Neural progenitor cell (in vitro differentiated cells): ENCODE measurements around the gene ADRA2C. TPM values are rescaled to one million over a fixed set of nuclear protein-coding genes. Genes with fewer than 3 reads are reported as not detected.

Source experiments
- DNase-seq: peaks from one replicate; pipeline ENCODE4 v3.0.0-alpha.2; 2016; ENCODE audit warnings: low spot score
- H2AFZ ChIP-seq: fragments of 200-600 bp; sonication (generic); replicated peaks from 2 replicates; pipeline ENCODE4 v1.6.1; 2016; ENCODE audit warnings: antibody characterized with exemption
- H3F3A ChIP-seq: fragments of 200-600 bp; sonication (generic); 2 replicates; pipeline ENCODE4 v1.6.1; 2016; ENCODE audit warnings: antibody characterized with exemption, low read depth
- H3K27ac ChIP-seq: fragments of 200-600 bp; sonication (generic); 2 replicates; pipeline ENCODE4 v1.5.1; 2016; ENCODE audit warnings: mild to moderate bottlenecking
- H3K27me3 ChIP-seq: fragments of 200-600 bp; sonication (generic); 2 replicates; pipeline ENCODE4 v1.6.1; 2016; ENCODE audit warnings: mild to moderate bottlenecking, moderate library complexity
- H3K36me3 ChIP-seq: fragments of 200-600 bp; sonication (generic); 2 replicates; pipeline ENCODE4 v1.5.1; 2016
- H3K4me1 ChIP-seq: fragments of 200-600 bp; sonication (generic); 2 replicates; pipeline ENCODE4 v1.6.1; 2016; ENCODE audit warnings: mixed run types
- H3K4me2 ChIP-seq: fragments of 200-600 bp; sonication (generic); 2 replicates; pipeline ENCODE4 v1.6.1; 2016
- H3K4me3 ChIP-seq: fragments of 200-600 bp; sonication (generic); 2 replicates; pipeline ENCODE4 v1.5.1; 2016
- H3K79me2 ChIP-seq: fragments of 200-600 bp; sonication (generic); 2 replicates; pipeline ENCODE4 v1.6.1; 2016; ENCODE audit warnings: low read depth
- H3K9ac ChIP-seq: fragments of 200-600 bp; sonication (generic); 2 replicates; pipeline ENCODE4 v1.6.1; 2016
- H3K9me3 ChIP-seq: fragments of 200-600 bp; sonication (generic); 2 replicates; pipeline ENCODE4 v1.5.1; 2016; ENCODE audit warnings: low read depth
- H4K20me1 ChIP-seq: fragments of 200-600 bp; sonication (generic); 2 replicates; pipeline ENCODE4 v1.6.1; 2016; ENCODE audit warnings: low read depth
- H3K27ac Mint-ChIP-seq: 3 replicates; pipeline ENCODE4 v1.8.0; 2021; ENCODE audit warnings: mixed read lengths
- H3K27me3 Mint-ChIP-seq: 2 replicates; pipeline ENCODE4 v1.8.0; 2022; ENCODE audit warnings: low read depth, mild to moderate bottlenecking, inconsistent platforms, moderate library complexity, mixed read lengths; ENCODE audit not compliant: insufficient read depth
- H3K36me3 Mint-ChIP-seq: 3 replicates; pipeline ENCODE4 v1.8.0; 2021; ENCODE audit warnings: mixed read lengths
- H3K4me1 Mint-ChIP-seq: 3 replicates; pipeline ENCODE4 v1.8.0; 2021; ENCODE audit warnings: mixed read lengths
- H3K4me3 Mint-ChIP-seq: 3 replicates; pipeline ENCODE4 v1.8.0; 2021; ENCODE audit warnings: mild to moderate bottlenecking, moderate library complexity, mixed read lengths
- H3K9me3 Mint-ChIP-seq: 3 replicates; pipeline ENCODE4 v1.8.0; 2020; ENCODE audit warnings: mixed read lengths
- EZH2 ChIP-seq: fragments of 200-600 bp; sonication (generic); IDR thresholded peaks from 2 replicates; pipeline ENCODE4 v1.6.1; 2017; ENCODE audit warnings: antibody characterized with exemption, mild to moderate bottlenecking, moderate library complexity
- EZH2phosphoT487 ChIP-seq: fragments of 200-600 bp; sonication (generic); IDR thresholded peaks from 2 replicates; pipeline ENCODE4 v1.6.1; 2017; ENCODE audit warnings: antibody characterized with exemption
- total RNA-seq: library from RNA; depleted of rRNA; stranded (reverse); fragments of >200 nt; gene quantifications from 2 replicates; pipeline ENCODE4 v1.2.3, GENCODE V29; 2015; ENCODE audit warnings: low replicate concordance
- TF ChIP-seq, protein P1 (sequence below): fragments of 200-600 bp; sonication (generic); IDR thresholded peaks from 2 replicates; pipeline ENCODE4 v1.5.1; 2017; ENCODE audit warnings: antibody characterized with exemption, mild to moderate bottlenecking

Gene ADRA2C
- total RNA-seq, 1 donor from 2014 or later, result 2.5 TPM

DNA sequence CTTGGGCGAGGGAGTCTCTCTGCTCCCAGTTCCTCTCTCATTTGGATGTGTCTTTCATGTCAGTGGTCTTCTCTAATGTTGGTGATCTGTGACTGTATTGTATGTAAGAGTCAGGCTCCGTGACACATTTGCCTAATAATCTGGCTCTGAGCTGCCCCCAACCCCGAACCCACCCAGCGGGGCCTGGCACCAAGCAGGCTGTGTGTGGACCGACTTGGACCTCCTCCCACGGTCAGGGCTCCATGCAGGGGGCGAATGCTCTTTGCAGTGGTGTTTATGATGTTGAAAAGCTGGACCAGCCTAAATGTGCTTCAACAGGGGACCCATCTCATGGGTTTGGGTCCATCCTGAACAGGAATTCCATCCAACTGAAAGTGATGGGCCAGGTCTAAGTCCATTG, 47.0 kb upstream of the ADRA2C start:
- no peak overlapping the region for H3K4me3 ChIP-seq
- no peak for DNase-seq
- H3K9me3 Mint-ChIP-seq, result peaks cover 19% of the 10 kb centered on the region
- no peak overlapping the region for H3K4me2 ChIP-seq
- H3K27ac ChIP-seq, result no peak overlapping the region
- H3K27me3 Mint-ChIP-seq, result peaks cover 15% of the 10 kb centered on the region
- no peak overlapping the region for H3K9ac ChIP-seq
- H2AFZ ChIP-seq, result no peak overlapping the region
- H3K27ac Mint-ChIP-seq, result no peak overlapping the region
- H4K20me1 ChIP-seq, result no peaks in the 10 kb centered on the region
- H3K36me3 ChIP-seq, result no peaks in the 10 kb centered on the region
- H3K4me1 Mint-ChIP-seq, result peaks cover 9% of the 10 kb centered on the region
- no peaks in the 10 kb centered on the region for H3K79me2 ChIP-seq
- TF ChIP-seq, protein P1, sequence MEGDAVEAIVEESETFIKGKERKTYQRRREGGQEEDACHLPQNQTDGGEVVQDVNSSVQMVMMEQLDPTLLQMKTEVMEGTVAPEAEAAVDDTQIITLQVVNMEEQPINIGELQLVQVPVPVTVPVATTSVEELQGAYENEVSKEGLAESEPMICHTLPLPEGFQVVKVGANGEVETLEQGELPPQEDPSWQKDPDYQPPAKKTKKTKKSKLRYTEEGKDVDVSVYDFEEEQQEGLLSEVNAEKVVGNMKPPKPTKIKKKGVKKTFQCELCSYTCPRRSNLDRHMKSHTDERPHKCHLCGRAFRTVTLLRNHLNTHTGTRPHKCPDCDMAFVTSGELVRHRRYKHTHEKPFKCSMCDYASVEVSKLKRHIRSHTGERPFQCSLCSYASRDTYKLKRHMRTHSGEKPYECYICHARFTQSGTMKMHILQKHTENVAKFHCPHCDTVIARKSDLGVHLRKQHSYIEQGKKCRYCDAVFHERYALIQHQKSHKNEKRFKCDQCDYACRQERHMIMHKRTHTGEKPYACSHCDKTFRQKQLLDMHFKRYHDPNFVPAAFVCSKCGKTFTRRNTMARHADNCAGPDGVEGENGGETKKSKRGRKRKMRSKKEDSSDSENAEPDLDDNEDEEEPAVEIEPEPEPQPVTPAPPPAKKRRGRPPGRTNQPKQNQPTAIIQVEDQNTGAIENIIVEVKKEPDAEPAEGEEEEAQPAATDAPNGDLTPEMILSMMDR, result no peak
- H3K36me3 Mint-ChIP-seq, result no peaks in the 10 kb centered on the region
- no peak overlapping the region for H3K4me3 Mint-ChIP-seq
- peaks cover 8% of the 10 kb centered on the region for H3F3A ChIP-seq
- H3K4me1 ChIP-seq, result peaks cover 11% of the 10 kb centered on the region
- peaks cover 11% of the 10 kb centered on the region for H3K27me3 ChIP-seq
- no peaks in the 10 kb centered on the region for H3K9me3 ChIP-seq

DNA sequence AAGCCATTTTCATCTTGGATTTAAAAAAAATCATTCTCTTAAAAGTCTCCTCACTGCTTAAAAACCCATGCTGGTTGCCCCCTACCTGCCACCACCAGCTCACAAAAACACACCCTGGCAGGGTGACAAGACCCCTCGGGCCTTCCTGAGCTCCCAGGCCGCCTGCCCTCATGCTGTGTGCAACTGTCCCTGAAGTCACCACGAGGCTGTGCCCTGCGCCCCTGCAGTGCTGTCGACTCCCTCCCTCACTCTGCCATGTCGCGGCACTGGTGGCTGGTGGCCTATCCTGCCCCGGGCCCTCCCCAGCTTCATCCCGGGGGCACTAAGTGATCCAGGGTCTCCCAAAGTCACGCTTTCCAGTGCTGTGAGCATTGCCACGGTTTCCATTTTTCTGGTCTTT, 46.3 kb upstream of the ADRA2C start:
- Mint-ChIP-seq H3K4me1 (peaks cover 15% of the 10 kb centered on the region), H3K36me3 (no peaks in the 10 kb centered on the region), H3K27me3 (peaks cover 22% of the 10 kb centered on the region), H3K27ac (no peak overlapping the region), H3K4me3 (no peak overlapping the region), H3K9me3 (peaks cover 19% of the 10 kb centered on the region)
- no peaks in the 10 kb centered on the region for H3K36me3 ChIP-seq
- H3K27ac ChIP-seq, result no peak overlapping the region
- no peak for TF ChIP-seq EZH2
- no peak overlapping the region for H3K9ac ChIP-seq
- DNase-seq, result no peak
- no peak overlapping the region for H3K4me2 ChIP-seq
- peaks cover 18% of the 10 kb centered on the region for H3K4me1 ChIP-seq
- no peaks in the 10 kb centered on the region for H3K9me3 ChIP-seq
- no peak overlapping the region for H3K4me3 ChIP-seq
- H3K27me3 ChIP-seq, result peaks cover 17% of the 10 kb centered on the region
- no peak overlapping the region for H2AFZ ChIP-seq
- peaks cover 14% of the 10 kb centered on the region for H3F3A ChIP-seq
- no peaks in the 10 kb centered on the region for H4K20me1 ChIP-seq
- H3K79me2 ChIP-seq, result no peaks in the 10 kb centered on the region

DNA sequence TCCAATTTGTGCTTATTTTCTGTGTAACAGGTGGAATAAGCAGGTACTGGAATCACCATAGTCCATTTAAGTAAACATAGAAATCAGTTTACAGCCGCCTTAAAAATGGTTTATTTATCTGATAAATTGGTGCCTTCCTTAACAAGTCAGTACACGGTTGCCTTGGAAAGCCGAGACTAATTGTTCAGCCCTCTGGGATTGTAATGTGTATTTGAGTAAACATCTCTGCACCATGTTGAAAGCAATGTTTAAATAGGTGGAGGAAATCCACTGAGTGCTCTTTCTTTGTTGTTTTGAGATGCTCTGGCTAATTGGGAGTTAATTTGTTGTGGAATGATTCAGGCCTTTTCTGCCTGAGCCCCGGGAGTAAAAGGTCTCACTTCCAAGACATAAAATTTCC, 45.7 kb upstream of the ADRA2C start:
- peaks cover 25% of the 10 kb centered on the region for H3K27me3 Mint-ChIP-seq
- peaks cover 24% of the 10 kb centered on the region for H3K27me3 ChIP-seq
- H3K9me3 ChIP-seq, result no peaks in the 10 kb centered on the region
- no peaks in the 10 kb centered on the region for H3K36me3 Mint-ChIP-seq
- H3K79me2 ChIP-seq, result no peaks in the 10 kb centered on the region
- no peak for DNase-seq
- H2AFZ ChIP-seq, result no peak overlapping the region
- TF ChIP-seq EZH2phosphoT487 (no peak), EZH2 (no peak)
- TF ChIP-seq, protein P1, result no peak
- H3K9ac ChIP-seq, result no peak overlapping the region
- peaks cover 24% of the 10 kb centered on the region for H3K4me1 ChIP-seq
- peaks cover 17% of the 10 kb centered on the region for H3K4me1 Mint-ChIP-seq
- no peaks in the 10 kb centered on the region for H4K20me1 ChIP-seq
- peaks cover 19% of the 10 kb centered on the region for H3K9me3 Mint-ChIP-seq
- H3K27ac ChIP-seq, result no peak overlapping the region
- no peak overlapping the region for H3K27ac Mint-ChIP-seq
- H3K4me3 ChIP-seq, result no peak overlapping the region
- H3K4me2 ChIP-seq, result no peak overlapping the region
- peaks cover 20% of the 10 kb centered on the region for H3F3A ChIP-seq
- H3K36me3 ChIP-seq, result no peaks in the 10 kb centered on the region
- H3K4me3 Mint-ChIP-seq, result no peak overlapping the region

DNA sequence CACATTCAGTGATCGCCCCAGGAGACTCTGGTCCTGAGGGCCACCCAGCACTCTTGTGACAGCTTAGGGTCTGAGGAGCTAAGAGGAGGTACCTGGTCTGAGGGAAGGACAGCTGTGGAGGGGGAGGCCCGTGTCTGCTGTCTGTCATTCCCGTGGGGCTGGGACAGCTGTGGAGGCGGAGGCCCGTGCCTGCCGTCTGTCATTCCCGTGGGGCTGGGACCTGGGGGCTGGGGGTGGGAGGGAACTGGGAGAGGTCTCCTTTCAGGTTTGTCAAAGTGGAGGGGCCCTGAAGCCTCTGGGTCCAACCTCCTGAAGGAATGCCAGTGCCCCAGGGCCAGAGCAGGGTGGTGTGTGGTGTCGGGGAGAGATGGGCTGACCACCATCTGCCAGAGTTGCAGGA, 45.0 kb upstream of the ADRA2C start:
- Histone ChIP-seq H3K9me3 (no peaks in the 10 kb centered on the region), H3K36me3 (no peaks in the 10 kb centered on the region), H2AFZ (no peak overlapping the region), H3K27ac (no peak overlapping the region), H3K79me2 (no peaks in the 10 kb centered on the region), H3K4me1 (peaks cover 27% of the 10 kb centered on the region), H3K4me3 (no peak overlapping the region), H4K20me1 (no peaks in the 10 kb centered on the region), H3F3A (peaks cover 22% of the 10 kb centered on the region), H3K4me2 (no peak overlapping the region), H3K27me3 (peaks cover 31% of the 10 kb centered on the region), H3K9ac (no peak overlapping the region)
- Mint-ChIP-seq H3K36me3 (no peaks in the 10 kb centered on the region), H3K27me3 (peaks cover 24% of the 10 kb centered on the region), H3K4me1 (peaks cover 15% of the 10 kb centered on the region), H3K9me3 (peaks cover 19% of the 10 kb centered on the region), H3K27ac (no peak overlapping the region), H3K4me3 (no peak overlapping the region)
- DNase-seq, result no peak
- TF ChIP-seq EZH2 (no peak), EZH2phosphoT487 (no peak)
- TF ChIP-seq, protein P1, result no peak
